Measurements from ENCODE around the gene DYNC1LI2.
"Not testable (repeated sequence)": the region's sequence is repeated elsewhere in the genome, so short reads cannot be mapped to it uniquely, and the experiment has no call there.

The DYNC1LI2 gene

DNA sequence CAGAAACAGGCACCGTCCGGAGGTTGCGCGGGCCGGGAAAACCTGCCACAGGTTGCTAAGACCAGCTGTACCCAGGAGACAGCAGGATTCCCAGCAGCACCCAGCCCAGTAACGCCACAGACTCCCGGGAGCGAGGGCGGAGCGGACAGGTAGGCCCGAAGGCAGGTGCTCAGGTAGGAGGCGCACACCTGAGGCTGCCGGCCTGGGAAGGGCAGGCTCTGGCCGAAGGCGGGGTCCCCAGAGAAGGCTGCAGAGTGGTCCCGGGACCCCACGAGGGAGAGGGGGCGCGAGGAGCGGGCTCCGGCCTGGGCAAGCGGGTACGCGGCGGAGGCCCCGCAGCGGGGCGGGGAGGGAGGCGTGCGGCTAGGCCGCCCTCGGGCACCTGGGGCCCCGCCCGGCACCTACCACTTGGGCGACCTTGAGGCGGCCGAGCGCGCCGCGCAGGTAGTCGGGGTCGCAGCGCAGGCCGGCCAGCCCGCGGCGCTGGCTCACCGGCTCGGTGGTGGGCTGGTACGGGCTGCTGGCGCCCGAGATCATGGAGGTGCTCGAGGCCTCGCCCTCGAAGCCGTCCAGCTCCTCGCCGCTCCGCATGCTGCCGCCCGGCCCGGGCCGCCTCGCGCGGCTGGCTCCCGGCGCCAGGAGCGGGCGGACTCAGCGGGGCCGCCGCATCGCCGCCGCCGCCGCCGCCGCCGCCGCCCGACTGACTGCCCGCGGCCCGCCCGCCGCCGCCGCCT is 55.3 kb downstream of the DYNC1LI2 start:
- DNase-seq, result no peak

DNA sequence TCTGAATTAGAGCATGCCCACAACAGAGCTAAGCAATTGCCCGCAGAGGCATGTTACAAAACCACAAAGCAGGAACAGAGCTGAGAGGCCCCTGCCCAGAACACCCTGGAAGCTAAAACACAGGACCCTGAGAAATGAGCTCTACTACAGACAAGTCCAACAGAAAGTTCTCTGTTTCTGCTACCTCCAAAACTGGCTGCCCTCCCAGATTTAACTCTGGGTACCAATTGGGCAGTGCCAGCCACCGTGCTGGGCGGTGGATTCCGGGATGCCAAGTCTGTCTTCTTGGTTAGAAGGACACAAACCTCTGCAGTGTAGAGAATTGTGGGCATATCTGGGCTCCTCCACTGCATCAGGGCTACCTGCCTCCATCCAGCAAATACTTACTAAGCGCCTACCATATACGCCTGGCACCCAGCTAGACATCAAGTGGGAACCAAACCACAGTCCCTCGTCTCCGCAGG is 55.9 kb downstream of the DYNC1LI2 start:
- no peak for DNase-seq

DNA sequence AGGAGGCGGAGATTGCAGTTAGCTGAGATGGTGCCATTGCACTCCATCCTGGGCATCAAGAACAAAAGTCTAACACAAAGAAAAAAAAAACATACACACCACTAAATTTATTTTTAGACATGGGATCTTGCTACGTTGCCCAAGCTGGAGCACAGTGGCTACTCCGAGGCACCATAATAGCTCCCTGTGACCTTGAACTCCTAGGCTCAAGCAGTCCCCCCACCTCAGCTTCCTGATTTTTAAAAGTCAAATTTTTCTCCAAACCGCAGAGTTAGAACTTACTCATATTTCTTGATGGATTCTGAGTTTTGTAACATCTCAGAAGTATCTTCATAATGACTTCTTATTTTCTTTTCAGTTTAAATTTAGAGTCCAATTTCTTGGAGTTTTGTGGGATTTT is 58.3 kb downstream of the DYNC1LI2 start:
- DNase-seq, result no peak

DNA sequence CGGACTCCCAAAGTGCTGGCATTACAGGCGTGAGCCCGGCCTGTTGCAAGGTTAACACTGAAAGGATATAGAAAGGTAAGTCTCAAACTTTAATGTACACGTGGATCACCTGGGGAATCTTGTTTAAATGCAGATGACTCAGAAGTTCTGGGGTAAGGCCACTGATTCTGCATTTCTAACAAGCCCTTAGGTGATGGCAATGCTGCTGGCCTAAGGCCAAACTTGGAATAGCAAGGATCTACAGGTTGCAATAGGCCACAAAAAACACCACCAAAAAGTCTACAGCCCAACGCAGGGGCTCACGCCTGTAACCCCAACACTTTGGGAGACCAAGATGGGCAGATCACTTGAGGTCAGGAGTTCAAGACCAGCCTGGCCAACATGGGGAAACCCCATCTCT is 59.1 kb downstream of the DYNC1LI2 start:
- no peak for DNase-seq

DNA sequence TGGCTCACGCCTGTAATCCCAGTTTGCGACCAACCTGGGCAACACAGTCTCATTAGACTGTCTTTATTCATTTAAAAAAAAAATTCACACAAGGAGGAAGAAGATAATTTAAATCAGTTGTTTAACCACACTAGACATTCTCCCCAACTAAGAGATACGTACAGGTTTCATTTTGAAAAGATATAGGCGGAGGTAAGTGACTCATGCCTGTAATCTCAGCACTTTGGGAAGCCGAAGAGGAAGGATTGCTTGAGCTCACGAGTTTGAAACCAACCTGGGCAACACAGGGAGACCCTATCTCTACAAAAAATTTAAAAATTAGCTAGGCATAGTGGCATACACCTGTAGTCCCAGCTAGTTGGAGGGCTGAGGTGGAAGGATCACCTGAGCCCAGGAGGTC is 60.2 kb downstream of the DYNC1LI2 start:
- DNase-seq, result no peak

DNA sequence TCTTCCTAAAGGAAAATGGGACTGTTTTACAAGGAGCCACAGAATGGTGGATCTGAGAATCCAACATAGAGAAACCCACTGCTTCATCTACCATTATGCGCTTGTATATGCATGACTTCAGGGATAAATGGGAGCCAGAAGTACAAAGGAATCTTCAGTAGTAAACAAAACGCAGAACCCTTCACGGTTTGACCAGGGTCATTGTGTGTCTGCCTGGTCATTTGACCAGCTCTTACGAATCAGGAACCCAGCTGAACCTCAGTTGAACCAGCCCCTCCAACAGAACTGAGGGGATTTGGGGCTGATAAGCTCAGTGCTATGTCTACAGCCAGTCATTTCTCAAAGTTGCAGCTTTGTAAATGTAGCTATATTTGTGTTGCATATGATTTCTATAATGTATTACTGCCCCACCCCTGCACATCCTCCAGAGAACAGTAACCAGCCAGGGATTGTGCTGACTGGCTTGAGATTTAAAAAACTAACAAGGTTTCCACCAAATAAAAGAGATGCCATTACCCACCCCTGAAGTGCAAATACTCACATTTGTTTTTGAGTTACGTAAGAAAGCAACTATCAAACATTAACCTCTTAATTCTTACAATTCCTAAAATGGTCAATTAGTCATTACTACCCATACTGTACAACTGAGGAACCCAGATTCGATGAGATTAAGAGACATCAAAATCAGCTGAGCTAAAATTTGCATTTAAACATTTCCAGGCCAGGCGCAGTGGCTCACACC is 61.1 kb downstream of the DYNC1LI2 start:
- no peak for DNase-seq

DNA sequence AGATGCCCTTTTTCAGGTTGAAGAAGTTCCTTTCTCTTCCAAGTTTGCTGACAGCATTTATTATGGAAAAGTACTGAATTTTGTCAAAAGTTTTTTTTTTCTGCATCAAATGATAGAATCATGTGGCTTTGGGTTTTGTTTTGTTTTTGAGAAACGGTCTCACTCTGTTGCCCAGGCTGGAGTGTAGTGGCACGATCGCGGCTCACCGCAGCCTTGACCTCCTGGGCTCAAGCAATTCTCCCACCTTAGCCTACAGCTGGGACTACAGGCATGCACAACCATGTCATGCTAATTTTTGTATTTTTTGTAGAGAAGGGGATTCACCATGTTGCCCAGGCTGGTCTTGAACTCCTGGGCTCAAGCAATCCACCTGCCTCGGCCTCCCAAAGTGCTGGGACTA is 62.1 kb downstream of the DYNC1LI2 start:
- DNase-seq, result no peak

DNA sequence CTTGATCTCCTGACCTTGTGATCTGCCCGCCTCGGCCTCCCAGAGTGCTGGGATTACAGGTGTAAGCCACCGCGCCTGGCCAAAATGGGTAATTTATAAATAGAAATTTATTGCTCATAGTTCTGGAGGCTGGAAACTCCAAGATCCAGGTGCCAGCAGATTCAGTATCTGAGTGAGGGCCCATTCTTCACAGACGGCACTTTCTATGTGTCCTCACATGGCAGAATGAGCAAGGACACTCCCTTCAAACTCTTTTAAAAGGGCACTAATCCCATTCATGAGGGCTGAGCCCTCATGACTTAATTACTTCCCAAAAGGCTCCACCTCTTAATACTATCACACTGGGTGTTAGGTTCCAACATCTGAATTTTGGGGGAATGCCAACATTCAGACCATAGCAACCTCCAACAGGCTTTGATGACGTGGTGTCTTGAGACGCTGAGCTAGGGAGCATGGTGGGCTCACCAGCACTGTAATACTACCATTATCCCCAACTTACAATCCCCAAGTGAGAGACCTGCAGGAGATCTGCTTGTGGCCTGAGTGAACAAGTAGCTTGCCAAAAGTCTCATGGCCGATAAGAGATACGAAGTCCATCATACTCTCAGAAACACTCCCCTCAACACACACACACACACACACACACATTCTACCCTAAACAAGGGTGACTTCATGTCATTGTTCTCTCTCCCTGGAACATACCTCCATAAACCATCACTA is 63.3 kb downstream of the DYNC1LI2 start:
- no peak for DNase-seq

DNA sequence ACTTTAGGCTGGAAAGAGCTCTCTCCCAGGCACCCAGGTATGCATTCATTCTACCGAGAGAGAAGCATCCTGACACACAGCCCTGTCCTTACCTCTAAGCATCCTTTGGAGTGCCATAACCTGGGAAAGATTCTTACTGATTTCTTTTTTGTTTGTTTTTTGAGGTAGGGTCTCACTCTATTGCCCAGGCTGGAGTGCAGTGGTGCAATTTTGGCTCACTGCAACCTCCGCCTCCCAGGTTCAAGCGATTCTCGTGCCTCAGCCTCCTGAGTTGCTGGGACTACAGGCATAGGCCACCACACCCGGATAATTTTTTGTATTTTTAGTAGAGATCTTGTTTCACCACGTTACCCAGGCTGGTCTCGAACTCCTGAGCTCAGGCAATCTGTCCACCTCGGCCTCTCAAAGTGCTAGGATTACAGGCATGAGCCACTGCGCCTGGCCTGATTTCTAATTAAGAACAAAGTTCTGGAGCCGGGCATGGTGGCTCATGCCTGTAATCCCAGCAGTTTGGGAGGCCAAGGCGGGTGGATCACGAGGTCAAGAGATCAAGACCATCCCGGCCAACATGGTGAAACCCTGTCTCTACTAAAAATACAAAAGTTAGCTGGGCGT is 65.8 kb downstream of the DYNC1LI2 start:
- DNase-seq, result not testable (repeated sequence)

DNA sequence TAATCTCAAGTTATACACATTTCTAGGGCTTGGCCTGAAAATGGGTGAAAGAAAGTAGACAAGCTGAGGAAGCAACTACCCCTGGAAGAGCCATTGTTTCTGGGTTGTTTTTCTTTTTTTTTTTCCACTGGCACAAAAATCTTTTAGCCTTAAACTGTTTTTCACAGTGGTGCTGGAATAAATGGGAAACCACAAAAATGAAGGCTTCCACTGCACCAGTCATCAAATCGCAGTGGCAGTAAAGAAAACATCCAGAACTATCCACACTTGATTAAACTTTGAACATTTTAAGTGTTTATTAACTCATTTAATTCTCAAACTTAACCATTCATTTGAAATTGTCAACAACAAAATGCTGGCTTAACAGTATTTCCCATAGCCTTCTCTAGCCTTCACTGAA is 69.1 kb downstream of the DYNC1LI2 start:
- no peak for DNase-seq

DNA sequence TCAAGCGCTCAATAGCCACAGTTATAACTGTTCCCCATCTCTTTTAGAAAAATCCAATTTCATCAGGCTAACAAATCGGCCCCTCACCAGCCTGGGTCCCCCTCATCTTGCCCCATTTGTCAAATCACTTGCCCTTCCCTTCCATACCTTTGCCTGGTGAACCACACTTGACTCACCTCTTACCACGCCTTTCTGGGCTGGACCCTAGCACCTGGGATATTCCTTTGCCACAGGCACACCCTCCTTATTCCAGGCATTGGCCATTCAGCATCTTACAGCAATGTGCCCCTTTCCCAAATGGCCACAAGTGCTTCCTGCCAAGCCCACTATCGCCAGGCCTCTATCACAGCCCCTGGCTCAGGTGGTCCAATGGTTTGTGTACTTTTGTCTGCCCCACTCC is 69.7 kb downstream of the DYNC1LI2 start:
- DNase-seq, result no peak

DNA sequence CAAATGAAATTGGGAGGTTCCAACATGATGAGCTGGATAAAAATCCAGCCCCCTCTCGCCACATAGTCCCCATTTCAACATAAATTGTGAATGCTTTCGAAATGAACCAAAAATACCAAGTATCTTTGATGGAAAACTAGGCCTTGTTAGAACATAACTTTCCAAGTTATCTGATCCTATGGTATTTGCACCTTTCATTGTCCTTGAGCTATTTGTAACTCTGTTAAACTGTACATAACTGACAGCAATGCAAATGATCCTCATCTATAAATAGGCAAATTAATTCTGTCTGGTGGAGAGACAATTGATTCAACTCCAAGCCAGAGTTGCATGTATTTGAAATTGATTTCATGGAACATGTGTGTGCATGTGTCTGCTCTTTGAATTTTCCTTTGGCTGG is 73.1 kb downstream of the DYNC1LI2 start:
- DNase-seq, result no peak

DNA sequence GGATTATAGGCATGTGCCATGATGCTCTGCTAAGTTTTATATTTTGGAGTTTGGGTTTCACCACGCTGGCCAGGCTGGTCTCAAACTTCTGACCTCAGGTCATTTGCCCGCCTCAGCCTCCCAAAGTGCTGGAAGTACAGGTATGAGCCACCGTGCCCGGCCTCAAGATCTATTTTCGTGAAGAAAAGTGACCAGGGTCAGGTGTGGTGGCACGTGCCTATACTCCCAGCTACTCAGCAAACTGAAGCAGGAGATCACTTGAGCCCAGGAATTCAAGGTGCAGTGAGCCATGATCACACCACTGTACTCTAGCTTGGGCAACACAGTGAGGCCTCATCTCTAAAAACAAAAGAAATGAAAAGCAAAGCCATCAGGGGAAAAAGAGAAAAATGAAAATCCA is 73.6 kb downstream of the DYNC1LI2 start:
- DNase-seq, result no peak

DNA sequence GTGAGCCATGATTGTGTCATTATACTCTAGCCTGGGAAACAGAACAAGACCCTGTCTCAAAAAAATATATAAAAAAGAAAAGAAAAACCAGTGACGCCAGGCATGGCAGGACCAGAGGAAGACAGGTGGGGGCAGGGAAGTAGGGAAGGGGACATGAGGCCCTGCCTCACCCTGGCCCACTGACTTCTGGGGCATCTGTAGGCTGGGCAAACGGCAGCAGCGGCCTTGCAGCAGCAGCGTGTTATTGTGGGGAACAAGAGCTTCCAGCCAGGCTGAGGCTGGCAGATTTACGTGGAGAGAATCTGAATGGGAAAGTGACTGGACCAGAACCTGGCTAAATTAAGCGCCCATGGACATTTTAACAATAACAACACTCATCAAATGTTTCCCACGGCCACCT is 74.2 kb downstream of the DYNC1LI2 start:
- DNase-seq, result no peak

DNA sequence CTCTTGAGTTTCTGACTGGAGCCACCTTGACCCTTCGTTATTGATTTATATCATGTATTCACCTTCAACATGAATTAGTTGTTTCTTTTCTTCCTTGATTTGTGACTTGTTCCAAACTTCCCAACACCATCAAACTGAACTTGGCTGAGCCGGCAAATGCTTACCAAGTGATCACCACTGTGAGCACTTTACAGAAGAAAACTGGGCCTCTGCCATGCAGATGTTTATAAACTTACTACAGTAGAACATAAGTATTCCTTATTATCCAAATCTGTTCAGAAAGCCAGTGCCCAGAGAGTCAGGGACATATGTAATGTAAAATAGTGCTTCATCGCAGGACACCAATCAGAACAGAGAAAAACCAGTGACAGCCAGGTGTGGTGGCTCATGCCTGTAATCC is 74.8 kb downstream of the DYNC1LI2 start:
- DNase-seq, result no peak

DNA sequence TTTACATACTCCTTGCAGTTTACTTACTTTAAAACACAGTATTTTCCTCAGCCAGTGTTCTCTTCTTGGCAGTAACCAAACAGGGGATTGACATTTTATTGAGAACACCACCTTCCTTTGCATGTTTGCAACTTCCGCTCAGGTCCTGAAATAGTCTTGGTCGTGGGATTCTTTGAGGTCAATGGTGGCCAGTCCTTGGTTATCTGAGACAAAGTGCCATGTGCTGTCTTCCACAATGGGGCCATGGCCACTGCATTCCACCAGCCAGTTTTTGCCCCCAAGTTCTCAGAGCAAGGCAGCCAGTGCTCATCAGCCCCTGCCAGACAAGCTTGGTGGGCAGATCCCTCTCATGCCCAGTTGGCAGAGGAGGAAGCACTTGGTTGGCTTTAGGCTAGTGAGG is 77.7 kb downstream of the DYNC1LI2 start:
- DNase-seq, result no peak
